Loucy (cell line): ENCODE results near the gene TDRD9.

Experiments used
- H2AFZ ChIP-seq: fragments of 200-600 bp; sonication (generic); 2 replicates; pipeline ENCODE4 v1.6.0; 2016; ENCODE audit warnings: antibody characterized with exemption, mild to moderate bottlenecking, low read length, moderate library complexity
- H3F3A ChIP-seq: fragments of 200-600 bp; 2 replicates; pipeline ENCODE4 v1.6.0; 2016; ENCODE audit warnings: antibody characterized with exemption, low read depth, mild to moderate bottlenecking
- H3K27me3 ChIP-seq: fragments of 200-600 bp; sonication (generic); 2 replicates; pipeline ENCODE4 v1.6.1; 2014; ENCODE audit warnings: low read length, mild to moderate bottlenecking; ENCODE audit not compliant: insufficient read depth, poor library complexity, severe bottlenecking
- H3K36me3 ChIP-seq: fragments of 200-600 bp; sonication (generic); 2 replicates; pipeline ENCODE4 v1.6.1; 2016; ENCODE audit warnings: low read length; ENCODE audit not compliant: insufficient read depth
- H3K4me1 ChIP-seq: fragments of 200-600 bp; sonication (generic); 2 replicates; pipeline ENCODE4 v1.5.1; 2014; ENCODE audit warnings: low read length, mild to moderate bottlenecking; ENCODE audit not compliant: insufficient read depth, poor library complexity, severe bottlenecking
- H3K4me2 ChIP-seq: fragments of 200-600 bp; sonication (generic); 2 replicates; pipeline ENCODE4 v1.6.0; 2014; ENCODE audit warnings: antibody characterized with exemption, low read length, low read depth, mild to moderate bottlenecking; ENCODE audit not compliant: poor library complexity, severe bottlenecking
- H3K4me3 ChIP-seq: fragments of 200-600 bp; sonication (generic); 2 replicates; pipeline ENCODE4 v1.5.1; 2014; ENCODE audit warnings: low read length, mild to moderate bottlenecking, mixed read lengths; ENCODE audit not compliant: poor library complexity, severe bottlenecking
- H3K79me2 ChIP-seq: fragments of 200-600 bp; sonication (generic); 2 replicates; pipeline ENCODE4 v1.6.1; 2014; ENCODE audit warnings: low read length; ENCODE audit not compliant: insufficient read depth
- H3K9ac ChIP-seq: fragments of 200-600 bp; sonication (generic); 2 replicates; pipeline ENCODE4 v1.6.0; 2014; ENCODE audit warnings: mild to moderate bottlenecking, low read depth, low read length, moderate library complexity; ENCODE audit not compliant: poor library complexity, severe bottlenecking
- H3K9me2 ChIP-seq: fragments of 200-600 bp; sonication (generic); replicated peaks from 2 replicates; pipeline ENCODE4 v1.6.1; 2016; ENCODE audit warnings: low read depth, low read length, mixed read lengths
- H3K9me3 ChIP-seq: fragments of 200-600 bp; sonication (generic); 2 replicates; pipeline ENCODE4 v1.6.1; 2014; ENCODE audit warnings: mild to moderate bottlenecking, antibody characterized with exemption, low read length, low read depth; ENCODE audit not compliant: insufficient read depth
- H4K20me1 ChIP-seq: fragments of 200-600 bp; sonication (generic); 2 replicates; pipeline ENCODE4 v1.6.0; 2014; ENCODE audit warnings: antibody characterized with exemption, low read length, mild to moderate bottlenecking; ENCODE audit not compliant: insufficient read depth, poor library complexity, severe bottlenecking
- CTCF ChIP-seq: fragments of 200-600 bp; sonication (generic); conservative IDR thresholded peaks from 2 replicates; pipeline ENCODE4 v1.5.1; 2014; ENCODE audit warnings: mild to moderate bottlenecking, antibody characterized with exemption, low read length
- EZH2phosphoT487 ChIP-seq: fragments of 200-600 bp; IDR thresholded peaks from 2 replicates; pipeline ENCODE4 v1.6.1; 2018; ENCODE audit warnings: antibody characterized with exemption, mild to moderate bottlenecking, moderate library complexity, borderline replicate concordance

The TDRD9 gene

DNA sequence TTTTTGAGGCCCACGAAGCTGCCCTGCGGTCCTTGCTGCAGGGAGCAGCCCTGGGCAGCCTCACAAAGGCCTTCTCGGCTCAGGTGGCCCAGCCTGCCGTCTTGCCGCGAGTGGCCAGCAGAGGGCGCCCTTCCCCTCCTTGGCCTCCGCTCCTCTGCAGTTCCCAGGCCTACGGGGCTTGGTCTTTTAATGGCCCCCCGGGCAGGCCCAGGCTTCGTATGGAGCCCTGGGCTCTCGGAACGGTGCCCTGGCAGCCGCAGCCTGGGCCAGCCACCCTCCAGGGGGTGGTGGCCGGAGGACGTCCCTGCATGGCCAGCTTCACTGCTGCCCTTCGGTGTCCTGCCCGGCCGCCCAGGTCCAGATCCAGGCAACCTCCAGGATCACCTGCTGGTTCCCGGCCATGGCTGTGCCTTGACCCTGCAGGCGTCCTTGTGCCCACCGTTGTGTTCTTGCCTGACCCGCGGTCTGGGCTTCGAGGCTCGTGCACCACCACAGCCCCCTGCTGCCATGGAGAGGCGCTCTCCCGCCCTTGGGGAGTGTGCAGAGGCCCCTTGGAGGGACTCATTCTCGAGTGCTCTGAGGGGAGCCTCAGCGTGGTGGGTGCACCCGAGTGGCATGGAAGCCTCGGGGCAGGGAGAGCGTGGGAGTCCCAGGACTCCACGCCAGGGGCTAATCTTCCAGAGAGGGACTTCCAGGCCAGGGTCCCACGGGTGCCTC, 166.6 kb downstream of the TDRD9 start:
- H3K9me2 ChIP-seq, result no peaks in the 10 kb centered on the region
- no peaks in the 10 kb centered on the region for H3K9me3 ChIP-seq
- H3K4me2 ChIP-seq, result no peak overlapping the region
- no peaks in the 10 kb centered on the region for H4K20me1 ChIP-seq
- H3K4me1 ChIP-seq, result no peaks in the 10 kb centered on the region
- H3K4me3 ChIP-seq, result no peak overlapping the region
- TF ChIP-seq EZH2phosphoT487 (no peak), CTCF (peak; percentile 80)
- H3K9ac ChIP-seq, result no peak overlapping the region
- H3F3A ChIP-seq, result no peaks in the 10 kb centered on the region
- H2AFZ ChIP-seq, result peak overlapping the region; percentile 88
- no peaks in the 10 kb centered on the region for H3K79me2 ChIP-seq
- H3K27me3 ChIP-seq, result no peaks in the 10 kb centered on the region
- H3K36me3 ChIP-seq, result no peaks in the 10 kb centered on the region

- Histone ChIP-seq H2AFZ (no peak overlapping the region), H3K27me3 (no peaks in the 10 kb centered on the region), H3K9me2 (no peaks in the 10 kb centered on the region), H4K20me1 (no peaks in the 10 kb centered on the region), H3K79me2 (no peaks in the 10 kb centered on the region), H3K9me3 (no peaks in the 10 kb centered on the region), H3K4me1 (no peaks in the 10 kb centered on the region), H3K36me3 (no peaks in the 10 kb centered on the region), H3F3A (no peaks in the 10 kb centered on the region), H3K4me3 (no peak overlapping the region), H3K4me2 (no peak overlapping the region), H3K9ac (no peak overlapping the region)
- TF ChIP-seq CTCF (no peak), EZH2phosphoT487 (no peak)
Measured at GRCh38 chr14:104095426-104096310, 167.4 kb downstream of the TDRD9 start.

DNA sequence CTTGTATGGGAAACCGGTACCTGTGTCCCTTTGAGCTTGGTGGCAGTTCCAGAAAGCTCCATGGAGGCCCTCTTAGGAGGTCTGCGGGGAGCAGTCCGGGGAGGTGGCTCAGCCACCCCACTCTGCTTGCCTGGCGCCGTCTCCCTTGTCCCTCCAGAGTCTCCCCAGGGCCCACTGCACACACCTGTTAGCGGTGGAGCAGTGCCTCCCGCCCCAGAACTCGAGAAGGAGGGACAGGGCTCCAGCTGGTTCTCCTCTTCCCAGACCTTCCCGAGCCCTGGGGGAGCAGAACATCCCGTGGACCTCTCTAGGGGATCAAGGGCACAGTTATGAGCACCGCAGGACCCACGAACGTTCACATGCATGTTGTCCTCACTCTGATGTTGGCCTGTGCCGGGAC, 168.1 kb downstream of the TDRD9 start:
- no peak overlapping the region for H3K4me2 ChIP-seq
- H3K27me3 ChIP-seq, result no peaks in the 10 kb centered on the region
- no peaks in the 10 kb centered on the region for H3K79me2 ChIP-seq
- H3F3A ChIP-seq, result no peaks in the 10 kb centered on the region
- no peak overlapping the region for H3K4me3 ChIP-seq
- no peaks in the 10 kb centered on the region for H3K36me3 ChIP-seq
- H4K20me1 ChIP-seq, result no peaks in the 10 kb centered on the region
- TF ChIP-seq EZH2phosphoT487 (no peak), CTCF (no peak)
- no peak overlapping the region for H2AFZ ChIP-seq
- no peaks in the 10 kb centered on the region for H3K9me2 ChIP-seq
- H3K4me1 ChIP-seq, result no peaks in the 10 kb centered on the region
- no peak overlapping the region for H3K9ac ChIP-seq
- H3K9me3 ChIP-seq, result no peaks in the 10 kb centered on the region
